ENCODE data around the gene GABRP. TPM values are rescaled to one million over a fixed set of nuclear protein-coding genes. Genes with fewer than 3 reads are reported as not detected.

The GABRP gene
- total RNA-seq, 1 experiment from 2014 or later: 1.5 TPM

DNA sequence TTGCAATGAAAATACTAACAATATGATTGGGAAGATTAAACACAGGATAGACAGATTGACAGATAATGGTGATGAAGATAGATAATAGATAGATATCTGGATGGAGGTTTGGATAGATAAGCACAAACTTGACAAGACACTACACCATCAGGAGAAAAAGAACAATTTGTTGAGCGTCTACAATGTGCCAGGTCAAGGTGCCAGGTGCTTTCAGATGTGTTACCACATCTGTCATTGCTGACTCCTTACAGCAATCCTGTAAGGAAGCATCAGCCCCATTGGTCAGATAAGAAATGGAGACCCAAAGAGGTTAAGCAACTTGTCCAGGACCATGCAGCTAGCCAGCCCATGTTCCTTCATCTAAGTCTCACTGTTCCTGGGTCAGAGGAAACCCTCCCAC lies 1.6 kb upstream of the GABRP start:
- no peak overlapping the region for H3K23ac ChIP-seq (ENCODE audit: insufficient read length, low read depth, low read length)
- H3T11ph ChIP-seq (ENCODE audit: low read length): no peak overlapping the region
- Mint-ChIP-seq H3K36me3 (ENCODE audit: insufficient read depth in 1 of 3, low read depth in 3 of 3) (no peaks in the 10 kb centered on the region), H3K4me1 (peaks cover 20 to 28% of the 10 kb centered on the region in 2 experiments), H3K9me3 (no peaks in the 10 kb centered on the region), H3K4me3 (no peak overlapping the region), H3K27ac (no peak overlapping the region), H3K27me3 (ENCODE audit: low read depth) (no peaks in the 10 kb centered on the region)
- no peak overlapping the region for H2BK12ac ChIP-seq (ENCODE audit: insufficient read length, low read depth, low read length)
- no peak overlapping the region for H2BK15ac ChIP-seq (ENCODE audit: low read depth, low read length)
- TF ChIP-seq, protein P1, sequence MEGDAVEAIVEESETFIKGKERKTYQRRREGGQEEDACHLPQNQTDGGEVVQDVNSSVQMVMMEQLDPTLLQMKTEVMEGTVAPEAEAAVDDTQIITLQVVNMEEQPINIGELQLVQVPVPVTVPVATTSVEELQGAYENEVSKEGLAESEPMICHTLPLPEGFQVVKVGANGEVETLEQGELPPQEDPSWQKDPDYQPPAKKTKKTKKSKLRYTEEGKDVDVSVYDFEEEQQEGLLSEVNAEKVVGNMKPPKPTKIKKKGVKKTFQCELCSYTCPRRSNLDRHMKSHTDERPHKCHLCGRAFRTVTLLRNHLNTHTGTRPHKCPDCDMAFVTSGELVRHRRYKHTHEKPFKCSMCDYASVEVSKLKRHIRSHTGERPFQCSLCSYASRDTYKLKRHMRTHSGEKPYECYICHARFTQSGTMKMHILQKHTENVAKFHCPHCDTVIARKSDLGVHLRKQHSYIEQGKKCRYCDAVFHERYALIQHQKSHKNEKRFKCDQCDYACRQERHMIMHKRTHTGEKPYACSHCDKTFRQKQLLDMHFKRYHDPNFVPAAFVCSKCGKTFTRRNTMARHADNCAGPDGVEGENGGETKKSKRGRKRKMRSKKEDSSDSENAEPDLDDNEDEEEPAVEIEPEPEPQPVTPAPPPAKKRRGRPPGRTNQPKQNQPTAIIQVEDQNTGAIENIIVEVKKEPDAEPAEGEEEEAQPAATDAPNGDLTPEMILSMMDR (conservative IDR thresholded peaks at IDR 0.05): no peak
- H2BK5ac ChIP-seq (ENCODE audit: insufficient read length, low read length): no peak overlapping the region
- no peaks in the 10 kb centered on the region for H4K20me1 ChIP-seq (ENCODE audit: control insufficient read depth, insufficient read depth, insufficient read length)
- H4K5ac ChIP-seq (ENCODE audit: insufficient read length, low read depth, low read length): no peak overlapping the region
- no peaks in the 10 kb centered on the region for H3K9me3 ChIP-seq (ENCODE audit: control insufficient read depth, low read depth, low read length)
- H3K4ac ChIP-seq (ENCODE audit: low read depth, low read length): no peak overlapping the region
- no peak overlapping the region for H4K8ac ChIP-seq (replicated peaks; ENCODE audit: insufficient read length, low read depth, low read length)
- no peak overlapping the region for H3K9ac ChIP-seq (ENCODE audit: extremely low read depth, insufficient read length, low read length)
- H3K4me1 ChIP-seq (ENCODE audit: insufficient read depth, low read length): no peaks in the 10 kb centered on the region
- H2BK20ac ChIP-seq (ENCODE audit: low read depth, low read length, poor library complexity, severe bottlenecking): no peak overlapping the region
- no peak overlapping the region for H3K18ac ChIP-seq (ENCODE audit: insufficient read length, low read depth, low read length)
- H4K91ac ChIP-seq (ENCODE audit: insufficient read length, low read depth, low read length): no peak overlapping the region
- DNase-seq: no peak
- no peak overlapping the region for H3K14ac ChIP-seq (ENCODE audit: insufficient read depth, low read length)
- no peak overlapping the region for H3K56ac ChIP-seq (ENCODE audit: insufficient read length, low read depth, low read length)
- H3K79me2 ChIP-seq (ENCODE audit: insufficient read depth, low read length): no peaks in the 10 kb centered on the region
- H3K79me1 ChIP-seq (ENCODE audit: insufficient read depth, low read depth, low read length, poor library complexity, severe bottlenecking): no peaks in the 10 kb centered on the region
- no peak overlapping the region for H2AFZ ChIP-seq (ENCODE audit: low read length)
- no peak overlapping the region for H2AK5ac ChIP-seq (ENCODE audit: insufficient read length, low read length)
- no peaks in the 10 kb centered on the region for H3K27me3 ChIP-seq (ENCODE audit: insufficient read depth, low read length)
- no peaks in the 10 kb centered on the region for H3K23me2 ChIP-seq (ENCODE audit: insufficient read length, low read depth, low read length, poor library complexity, severe bottlenecking)
- no peak overlapping the region for H2BK120ac ChIP-seq (ENCODE audit: low read depth, low read length, poor library complexity, severe bottlenecking)
- no peak overlapping the region for H3K4me2 ChIP-seq (ENCODE audit: insufficient read depth, insufficient read length, low read length)
- WGBS (ENCODE audit: extremely low coverage, insufficient read length, low lambda C conversion rate): no CpG with 5 or more reads among the region's 1 CpG
- no peak overlapping the region for H3K27ac ChIP-seq (ENCODE audit: insufficient read length, low read depth, low read length)
